GM12878 (cell line): ENCODE measurements around the gene ADD1. TPM values are rescaled to one million over a fixed set of nuclear protein-coding genes. Genes with fewer than 3 reads are reported as not detected.

Experiments
- BHLHE40 ChIP-seq, 2 experiments: fragments of 450-650 bp in 1 of 2; IDR thresholded peaks; 2 replicates each; pipeline ENCODE4 v1.6.1; 2011 to 2017; ENCODE audit warnings: low read depth in 2 of 2, borderline replicate concordance in 1 of 2, improper control_type of control experiment in 1 of 2, low read length in 1 of 2, mild to moderate bottlenecking in 1 of 2
- CBFB ChIP-seq: IDR thresholded peaks from 2 replicates; pipeline ENCODE4 v1.6.1; 2016; ENCODE audit warnings: antibody characterized with exemption, low read depth
- CBX5 ChIP-seq: sonication (generic); IDR thresholded peaks from 2 replicates; pipeline ENCODE4 v1.6.1; 2016; ENCODE audit warnings: low read depth, moderate library complexity, mild to moderate bottlenecking, inconsistent platforms
- CHD4 ChIP-seq: fragments of 200-600 bp; sonication (generic); IDR thresholded peaks from 2 replicates; pipeline ENCODE4 v1.6.1; 2016; ENCODE audit warnings: mild to moderate bottlenecking
- CREB1 ChIP-seq: IDR thresholded peaks from 2 replicates; pipeline ENCODE4 v1.6.1; 2012; ENCODE audit warnings: low read depth, mild to moderate bottlenecking, inconsistent platforms
- EED ChIP-seq: sonication (generic); IDR thresholded peaks from 2 replicates; pipeline ENCODE4 v1.6.1; 2016; ENCODE audit warnings: antibody characterized with exemption, low read depth
- HDGF ChIP-seq: fragments of 450-650 bp; IDR thresholded peaks from 2 replicates; pipeline ENCODE4 v1.6.1; 2016; ENCODE audit warnings: antibody characterized with exemption
- IKZF2 ChIP-seq, 2 experiments: fragments of 450-650 bp; IDR thresholded peaks; 2 replicates each; pipeline ENCODE4 v1.6.1; 2017; ENCODE audit warnings: mild to moderate bottlenecking in 2 of 2, moderate library complexity in 2 of 2
- KLF5 ChIP-seq: fragments of 450-650 bp; IDR thresholded peaks from 2 replicates; pipeline ENCODE4 v1.6.1; 2014; ENCODE audit warnings: mild to moderate bottlenecking; ENCODE audit not compliant: partially characterized antibody
- MEF2A ChIP-seq: IDR thresholded peaks from 2 replicates; pipeline ENCODE4 v1.6.1; 2011; ENCODE audit warnings: low read depth, mild to moderate bottlenecking, low read length, moderate library complexity; ENCODE audit not compliant: insufficient read depth
- NFIC ChIP-seq: IDR thresholded peaks from 2 replicates; pipeline ENCODE4 v1.6.1; 2012; ENCODE audit warnings: low read depth, mild to moderate bottlenecking, inconsistent platforms, low read length, moderate library complexity
- NFXL1 ChIP-seq: fragments of 450-650 bp; IDR thresholded peaks from 2 replicates; pipeline ENCODE4 v1.6.1; 2017; ENCODE audit warnings: antibody characterized with exemption, mild to moderate bottlenecking, borderline replicate concordance
- PAX5 ChIP-seq: IDR thresholded peaks from 2 replicates; pipeline ENCODE4 v1.6.1; 2011; ENCODE audit warnings: low read depth, low read length, borderline replicate concordance
- POLR2AphosphoS2 ChIP-seq: IDR thresholded peaks from 2 replicates; pipeline ENCODE4 v1.6.1; 2011; ENCODE audit warnings: low read depth, mild to moderate bottlenecking, low read length, improper control_type of control experiment, moderate library complexity
- RBBP5 ChIP-seq: fragments of 200-600 bp; sonication (generic); conservative IDR thresholded peaks from 2 replicates; pipeline ENCODE4 v1.6.1; 2016
- RELA ChIP-seq: fragments of 450-650 bp; IDR thresholded peaks from 2 replicates; pipeline ENCODE4 v1.8.0; 2014; ENCODE audit warnings: borderline replicate concordance; ENCODE audit not compliant: partially characterized antibody
- RFX5 ChIP-seq: IDR thresholded peaks from 2 replicates; pipeline ENCODE4 v1.6.1; 2011; ENCODE audit warnings: low read depth, low read length, improper control_type of control experiment
- SMC3 ChIP-seq: IDR thresholded peaks from 2 replicates; pipeline ENCODE4 v1.6.1; 2011; ENCODE audit warnings: low read length, improper control_type of control experiment, borderline replicate concordance
- STAT3 ChIP-seq: IDR thresholded peaks from 2 replicates; pipeline ENCODE4 v1.6.1; 2011; ENCODE audit warnings: low read depth, low read length, improper control_type of control experiment
- YY1 ChIP-seq: IDR thresholded peaks from 2 replicates; pipeline ENCODE4 v1.6.1; 2011; ENCODE audit warnings: low read depth, mild to moderate bottlenecking, low read length
- ZNF24 ChIP-seq: fragments of 450-650 bp; IDR thresholded peaks from 2 replicates; pipeline ENCODE4 v1.6.1; 2017; ENCODE audit warnings: antibody characterized with exemption, mild to moderate bottlenecking
- ZZZ3 ChIP-seq: IDR thresholded peaks from 2 replicates; pipeline ENCODE4 v1.6.1; 2011; ENCODE audit warnings: low read depth; ENCODE audit not compliant: control insufficient read depth, insufficient read length
- polyA plus RNA-seq, 11 experiments: library from polyadenylated mRNA; depleted of rRNA in 4 of 11; unstranded in 6 of 11; stranded (reverse) in 5 of 11; fragments of >200 nt; fragmentation: Nextera tagmentation in 4 of 11; fragmentation: Illumina TruSeq in 1 of 11; extraction: Ambion mirVana in 4 of 11; extraction: Trizol in 1 of 11; gene quantifications; 1 replicate in 1 of 11; 2 replicates in 10 of 11; pipeline versions ENCODE4 v1.2.1 to v1.2.3, GENCODE V29; 2011 to 2016; ENCODE audit warnings: inconsistent platforms in 2 of 11, missing spikeins in 2 of 11, low read depth in 1 of 11
- total RNA-seq, 4 experiments: library from RNA; depleted of rRNA in 3 of 4; stranded (reverse); fragments of >200 nt in 3 of 4; fragmentation: Illumina TruSeq in 1 of 4; extraction: Trizol in 1 of 4; gene quantifications; 2 replicates each; pipeline versions ENCODE4 v1.2.1 to v1.2.3, GENCODE V29; 2013 to 2021
- TF ChIP-seq, protein P1 (sequence below): fragments of 450-650 bp; IDR thresholded peaks from 2 replicates; pipeline ENCODE4 v1.6.1; 2017; ENCODE audit warnings: low read depth, mild to moderate bottlenecking, moderate library complexity
- TF ChIP-seq, protein P2 (sequence below): fragments of 450-650 bp; IDR thresholded peaks from 2 replicates; pipeline ENCODE4 v1.6.1; 2017; ENCODE audit warnings: borderline replicate concordance
- TF ChIP-seq, protein P3 (sequence below): IDR thresholded peaks from 2 replicates; pipeline ENCODE4 v1.6.1; 2012; ENCODE audit warnings: low read depth, low read length, improper control_type of control experiment
- TF ChIP-seq, protein P4 (sequence below): fragments of 450-650 bp; conservative IDR thresholded peaks from 2 replicates; pipeline ENCODE4 v1.6.1; 2017; ENCODE audit warnings: mild to moderate bottlenecking, moderate library complexity

ADD1 gene
- total and polyA plus RNA-seq, 10 of the 15 experiments (the other 5 are each of a cell fraction or from before 2014, with no cell fraction given): 21.6 to 182 (median 105) TPM

DNA sequence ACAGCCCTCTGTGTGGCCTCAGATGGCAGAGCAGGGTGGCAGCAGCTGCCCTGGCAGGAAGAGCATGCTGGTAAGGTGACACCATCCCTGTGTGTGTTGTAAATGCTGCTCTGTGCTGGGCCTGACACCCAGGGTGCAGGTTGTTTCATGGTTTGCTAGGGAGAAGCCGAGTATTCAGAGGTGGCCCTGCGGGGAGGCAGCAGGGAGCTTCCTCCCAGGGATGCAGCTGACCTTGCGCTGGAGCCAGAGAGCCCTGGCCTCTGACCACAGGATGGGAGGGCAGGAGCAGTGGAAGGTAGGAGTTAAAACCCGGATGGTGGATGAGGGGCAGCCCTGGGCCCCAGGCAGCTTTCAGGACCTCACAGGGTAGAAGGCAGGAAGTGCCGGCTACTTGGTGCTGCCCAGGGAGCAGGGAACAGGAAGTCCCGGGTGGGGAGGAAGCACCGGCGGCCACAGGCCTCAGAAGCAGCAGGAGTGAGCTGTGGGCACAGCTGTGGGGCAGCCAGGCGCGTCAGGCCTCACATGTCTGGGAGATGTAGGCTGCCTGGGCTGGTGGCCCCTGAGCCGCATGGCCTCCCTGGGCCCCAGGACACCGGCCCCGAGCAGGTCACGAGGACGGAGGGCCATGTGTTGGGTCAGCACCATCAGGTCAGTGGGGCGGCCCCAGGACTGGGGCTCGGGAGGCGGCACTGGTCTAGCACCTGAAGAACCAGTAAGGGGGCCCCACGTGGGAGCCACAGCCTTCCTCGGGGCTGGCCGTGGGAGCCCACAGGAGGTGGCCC, 31.6 kb upstream of the ADD1 start (continued):
- no peak for TF ChIP-seq STAT3
- TF ChIP-seq CBFB: no peak
- no peak for TF ChIP-seq MEF2A
- TF ChIP-seq, protein P1, sequence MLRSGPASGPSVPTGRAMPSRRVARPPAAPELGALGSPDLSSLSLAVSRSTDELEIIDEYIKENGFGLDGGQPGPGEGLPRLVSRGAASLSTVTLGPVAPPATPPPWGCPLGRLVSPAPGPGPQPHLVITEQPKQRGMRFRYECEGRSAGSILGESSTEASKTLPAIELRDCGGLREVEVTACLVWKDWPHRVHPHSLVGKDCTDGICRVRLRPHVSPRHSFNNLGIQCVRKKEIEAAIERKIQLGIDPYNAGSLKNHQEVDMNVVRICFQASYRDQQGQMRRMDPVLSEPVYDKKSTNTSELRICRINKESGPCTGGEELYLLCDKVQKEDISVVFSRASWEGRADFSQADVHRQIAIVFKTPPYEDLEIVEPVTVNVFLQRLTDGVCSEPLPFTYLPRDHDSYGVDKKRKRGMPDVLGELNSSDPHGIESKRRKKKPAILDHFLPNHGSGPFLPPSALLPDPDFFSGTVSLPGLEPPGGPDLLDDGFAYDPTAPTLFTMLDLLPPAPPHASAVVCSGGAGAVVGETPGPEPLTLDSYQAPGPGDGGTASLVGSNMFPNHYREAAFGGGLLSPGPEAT: peak; percentile 59; the same call in 1 of the 2 replicates
- TF ChIP-seq RFX5: no peak
- TF ChIP-seq KLF5: no peak
- TF ChIP-seq PAX5: peak; percentile 75; the same call in 1 of the 2 replicates
- TF ChIP-seq IKZF2 (IDR thresholded peaks at IDR 0.05): peak; percentile 65 to 77
- no peak for TF ChIP-seq YY1
- no peak for TF ChIP-seq NFXL1
- TF ChIP-seq, protein P2, sequence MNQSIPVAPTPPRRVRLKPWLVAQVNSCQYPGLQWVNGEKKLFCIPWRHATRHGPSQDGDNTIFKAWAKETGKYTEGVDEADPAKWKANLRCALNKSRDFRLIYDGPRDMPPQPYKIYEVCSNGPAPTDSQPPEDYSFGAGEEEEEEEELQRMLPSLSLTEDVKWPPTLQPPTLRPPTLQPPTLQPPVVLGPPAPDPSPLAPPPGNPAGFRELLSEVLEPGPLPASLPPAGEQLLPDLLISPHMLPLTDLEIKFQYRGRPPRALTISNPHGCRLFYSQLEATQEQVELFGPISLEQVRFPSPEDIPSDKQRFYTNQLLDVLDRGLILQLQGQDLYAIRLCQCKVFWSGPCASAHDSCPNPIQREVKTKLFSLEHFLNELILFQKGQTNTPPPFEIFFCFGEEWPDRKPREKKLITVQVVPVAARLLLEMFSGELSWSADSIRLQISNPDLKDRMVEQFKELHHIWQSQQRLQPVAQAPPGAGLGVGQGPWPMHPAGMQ: no peak
- peak; percentile 13; the same call in 1 of the 2 replicates for TF ChIP-seq SMC3
- no peak for TF ChIP-seq ZZZ3
- peak; percentile 44 to 66; a peak in 2 of 4 replicates for TF ChIP-seq BHLHE40 (IDR thresholded peaks at IDR 0.05; ENCODE audit: borderline replicate concordance in 1 of 2, low read depth in 2 of 2, low read length in 1 of 2)
- 0 out of 2 replicates have a peak, but pooled peaks have one; percentile 9 for TF ChIP-seq CREB1
- no peak for TF ChIP-seq RELA
- TF ChIP-seq ZNF24: no peak
- no peak for TF ChIP-seq CHD4
- no peak for TF ChIP-seq CBX5
- TF ChIP-seq, protein P3, sequence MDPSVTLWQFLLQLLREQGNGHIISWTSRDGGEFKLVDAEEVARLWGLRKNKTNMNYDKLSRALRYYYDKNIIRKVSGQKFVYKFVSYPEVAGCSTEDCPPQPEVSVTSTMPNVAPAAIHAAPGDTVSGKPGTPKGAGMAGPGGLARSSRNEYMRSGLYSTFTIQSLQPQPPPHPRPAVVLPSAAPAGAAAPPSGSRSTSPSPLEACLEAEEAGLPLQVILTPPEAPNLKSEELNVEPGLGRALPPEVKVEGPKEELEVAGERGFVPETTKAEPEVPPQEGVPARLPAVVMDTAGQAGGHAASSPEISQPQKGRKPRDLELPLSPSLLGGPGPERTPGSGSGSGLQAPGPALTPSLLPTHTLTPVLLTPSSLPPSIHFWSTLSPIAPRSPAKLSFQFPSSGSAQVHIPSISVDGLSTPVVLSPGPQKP: no peak
- peak; percentile 93 for TF ChIP-seq HDGF
- no peak for TF ChIP-seq NFIC
- no peak for TF ChIP-seq POLR2AphosphoS2
- peak; percentile 90 for TF ChIP-seq EED
- TF ChIP-seq RBBP5: no peak
- TF ChIP-seq, protein P4, sequence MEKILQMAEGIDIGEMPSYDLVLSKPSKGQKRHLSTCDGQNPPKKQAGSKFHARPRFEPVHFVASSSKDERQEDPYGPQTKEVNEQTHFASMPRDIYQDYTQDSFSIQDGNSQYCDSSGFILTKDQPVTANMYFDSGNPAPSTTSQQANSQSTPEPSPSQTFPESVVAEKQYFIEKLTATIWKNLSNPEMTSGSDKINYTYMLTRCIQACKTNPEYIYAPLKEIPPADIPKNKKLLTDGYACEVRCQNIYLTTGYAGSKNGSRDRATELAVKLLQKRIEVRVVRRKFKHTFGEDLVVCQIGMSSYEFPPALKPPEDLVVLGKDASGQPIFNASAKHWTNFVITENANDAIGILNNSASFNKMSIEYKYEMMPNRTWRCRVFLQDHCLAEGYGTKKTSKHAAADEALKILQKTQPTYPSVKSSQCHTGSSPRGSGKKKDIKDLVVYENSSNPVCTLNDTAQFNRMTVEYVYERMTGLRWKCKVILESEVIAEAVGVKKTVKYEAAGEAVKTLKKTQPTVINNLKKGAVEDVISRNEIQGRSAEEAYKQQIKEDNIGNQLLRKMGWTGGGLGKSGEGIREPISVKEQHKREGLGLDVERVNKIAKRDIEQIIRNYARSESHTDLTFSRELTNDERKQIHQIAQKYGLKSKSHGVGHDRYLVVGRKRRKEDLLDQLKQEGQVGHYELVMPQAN: peak; percentile 81
